ENCODE results near the gene MAD2L2.
A peak's percentile ranks its signal among the peaks of the same experiment; 100 is the strongest.

MAD2L2 gene

GRCh38 chr1:11681071-11681771 lies at the start of gene MAD2L2:
MAD2L2 (minus strand) TSS chr1:11681148; CDS start chr1:11680601, 547 bp downstream.
- Histone ChIP-seq H3K4me1 (ENCODE audit: control insufficient read depth in 5 of 5, insufficient read depth in 5 of 5, low read length in 5 of 5) (peaks cover 1 to 23% (median 20%) of the 10 kb centered on the region in 5 donors), H3K9me3 (ENCODE audit: control insufficient read depth in 5 of 5, low read length in 5 of 5) (no peaks in the 10 kb centered on the region), H3K27ac (ENCODE audit: low read depth, low read length) (peak within 1 kb of the TSS; percentile 46), H3K4me3 (ENCODE audit: low read depth in 1 of 5, low read length in 5 of 5) (peak within 1 kb of the TSS; percentile 79 to 89 (median 85)), H3K36me3 (ENCODE audit: control insufficient read depth in 5 of 5, insufficient read depth in 5 of 5, low read length in 5 of 5) (peaks cover 0 to 10% (median 3%) of the 10 kb centered on the region in 5 donors), H3K27me3 (ENCODE audit: control insufficient read depth in 5 of 5, insufficient read depth in 4 of 5, low read length in 5 of 5) (peaks cover 0 to 12% (median 0%) of the 10 kb centered on the region in 5 donors), H3K9ac (ENCODE audit: low read length in 5 of 5) (peak within 1 kb of the TSS in 4 of 5 donors; percentile 79 to 88 (median 84))

- no peaks in the 10 kb centered on the region for H3K36me3 ChIP-seq (ENCODE audit: control insufficient read depth in 5 of 5, insufficient read depth in 5 of 5, low read length in 5 of 5)
- H3K4me1 ChIP-seq (ENCODE audit: control insufficient read depth in 5 of 5, insufficient read depth in 5 of 5, low read length in 5 of 5) = peaks cover 10 to 44% (median 27%) of the 10 kb centered on the region in 5 donors
- no peaks in the 10 kb centered on the region for H3K27me3 ChIP-seq (ENCODE audit: control insufficient read depth in 5 of 5, insufficient read depth in 4 of 5, low read length in 5 of 5)
- H3K27ac ChIP-seq (ENCODE audit: low read depth, low read length) = peak overlapping the region; percentile 49
- H3K9ac ChIP-seq (ENCODE audit: low read length in 5 of 5) = peak overlapping the region in 1 of 5 donors; percentile 14
- no peaks in the 10 kb centered on the region for H3K9me3 ChIP-seq (ENCODE audit: control insufficient read depth in 5 of 5, low read length in 5 of 5)
- H3K4me3 ChIP-seq (ENCODE audit: low read depth in 1 of 5, low read length in 5 of 5) = peak overlapping the region in 2 of 5 donors; percentile 22 to 44
These were observed 49.5 kb upstream of the MAD2L2 start for GRCh38 chr1:11730429-11730891.

- H3K36me3 ChIP-seq (ENCODE audit: control insufficient read depth in 5 of 5, insufficient read depth in 5 of 5, low read length in 5 of 5) = no peaks in the 10 kb centered on the region
- H3K4me1 ChIP-seq (ENCODE audit: control insufficient read depth in 5 of 5, insufficient read depth in 5 of 5, low read length in 5 of 5) = peaks cover 8 to 40% (median 26%) of the 10 kb centered on the region in 5 donors
- no peaks in the 10 kb centered on the region for H3K9me3 ChIP-seq (ENCODE audit: control insufficient read depth in 5 of 5, low read length in 5 of 5)
- no peak overlapping the region for H3K27ac ChIP-seq (ENCODE audit: low read depth, low read length)
- no peaks in the 10 kb centered on the region for H3K27me3 ChIP-seq (ENCODE audit: control insufficient read depth in 5 of 5, insufficient read depth in 4 of 5, low read length in 5 of 5)
- H3K4me3 ChIP-seq (ENCODE audit: low read depth in 1 of 5, low read length in 5 of 5) = peak overlapping the region in 1 of 5 donors; percentile 22
- H3K9ac ChIP-seq (ENCODE audit: low read length in 5 of 5) = no peak overlapping the region
These were observed 48.8 kb upstream of the MAD2L2 start for GRCh38 chr1:11729498-11730428.

- H3K36me3 ChIP-seq (ENCODE audit: control insufficient read depth in 5 of 5, insufficient read depth in 5 of 5, low read length in 5 of 5) = no peaks in the 10 kb centered on the region
- H3K4me1 ChIP-seq (ENCODE audit: control insufficient read depth in 5 of 5, insufficient read depth in 5 of 5, low read length in 5 of 5) = peaks cover 8 to 40% (median 26%) of the 10 kb centered on the region in 5 donors
- H3K27me3 ChIP-seq (ENCODE audit: control insufficient read depth in 5 of 5, insufficient read depth in 4 of 5, low read length in 5 of 5) = peaks cover 0 to 2% (median 0%) of the 10 kb centered on the region in 5 donors
- no peak overlapping the region for H3K9ac ChIP-seq (ENCODE audit: low read length in 5 of 5)
- H3K4me3 ChIP-seq (ENCODE audit: low read depth in 1 of 5, low read length in 5 of 5) = no peak overlapping the region
- H3K9me3 ChIP-seq (ENCODE audit: control insufficient read depth in 5 of 5, low read length in 5 of 5) = no peaks in the 10 kb centered on the region
- H3K27ac ChIP-seq (ENCODE audit: low read depth, low read length) = no peak overlapping the region
These were observed 48.2 kb upstream of the MAD2L2 start for GRCh38 chr1:11729155-11729497.

GRCh38 chr1:11728126-11728806 lies 47.3 kb upstream of the MAD2L2 start:
- Histone ChIP-seq H3K27me3 (ENCODE audit: control insufficient read depth in 5 of 5, insufficient read depth in 4 of 5, low read length in 5 of 5) (peaks cover 0 to 2% (median 0%) of the 10 kb centered on the region in 5 donors), H3K36me3 (ENCODE audit: control insufficient read depth in 5 of 5, insufficient read depth in 5 of 5, low read length in 5 of 5) (no peaks in the 10 kb centered on the region), H3K9me3 (ENCODE audit: control insufficient read depth in 5 of 5, low read length in 5 of 5) (no peaks in the 10 kb centered on the region), H3K9ac (ENCODE audit: low read length in 5 of 5) (no peak overlapping the region), H3K4me3 (ENCODE audit: low read depth in 1 of 5, low read length in 5 of 5) (no peak overlapping the region), H3K27ac (ENCODE audit: low read depth, low read length) (no peak overlapping the region), H3K4me1 (ENCODE audit: control insufficient read depth in 5 of 5, insufficient read depth in 5 of 5, low read length in 5 of 5) (peaks cover 8 to 40% (median 26%) of the 10 kb centered on the region in 5 donors)

- H3K4me1 ChIP-seq (ENCODE audit: control insufficient read depth in 5 of 5, insufficient read depth in 5 of 5, low read length in 5 of 5) = peaks cover 8 to 36% (median 26%) of the 10 kb centered on the region in 5 donors
- H3K36me3 ChIP-seq (ENCODE audit: control insufficient read depth in 5 of 5, insufficient read depth in 5 of 5, low read length in 5 of 5) = no peaks in the 10 kb centered on the region
- H3K27me3 ChIP-seq (ENCODE audit: control insufficient read depth in 5 of 5, insufficient read depth in 4 of 5, low read length in 5 of 5) = peaks cover 0 to 2% (median 0%) of the 10 kb centered on the region in 5 donors
- H3K9me3 ChIP-seq (ENCODE audit: control insufficient read depth in 5 of 5, low read length in 5 of 5) = no peaks in the 10 kb centered on the region
- no peak overlapping the region for H3K27ac ChIP-seq (ENCODE audit: low read depth, low read length)
- H3K4me3 ChIP-seq (ENCODE audit: low read depth in 1 of 5, low read length in 5 of 5) = no peak overlapping the region
- no peak overlapping the region for H3K9ac ChIP-seq (ENCODE audit: low read length in 5 of 5)
These were observed 46.2 kb upstream of the MAD2L2 start for GRCh38 chr1:11727119-11727518.

GRCh38 chr1:11725616-11726015 lies 44.7 kb upstream of the MAD2L2 start:
- Histone ChIP-seq H3K4me3 (ENCODE audit: low read depth in 1 of 5, low read length in 5 of 5) (no peak overlapping the region), H3K27ac (ENCODE audit: low read depth, low read length) (no peak overlapping the region), H3K36me3 (ENCODE audit: control insufficient read depth in 5 of 5, insufficient read depth in 5 of 5, low read length in 5 of 5) (no peaks in the 10 kb centered on the region), H3K27me3 (ENCODE audit: control insufficient read depth in 5 of 5, insufficient read depth in 4 of 5, low read length in 5 of 5) (peaks cover 0 to 2% (median 0%) of the 10 kb centered on the region in 5 donors), H3K9me3 (ENCODE audit: control insufficient read depth in 5 of 5, low read length in 5 of 5) (no peaks in the 10 kb centered on the region), H3K9ac (ENCODE audit: low read length in 5 of 5) (no peak overlapping the region), H3K4me1 (ENCODE audit: control insufficient read depth in 5 of 5, insufficient read depth in 5 of 5, low read length in 5 of 5) (peaks cover 8 to 21% (median 17%) of the 10 kb centered on the region in 5 donors)

- no peak overlapping the region for H3K27ac ChIP-seq (ENCODE audit: low read depth, low read length)
- H3K36me3 ChIP-seq (ENCODE audit: control insufficient read depth in 5 of 5, insufficient read depth in 5 of 5, low read length in 5 of 5) = no peaks in the 10 kb centered on the region
- no peak overlapping the region for H3K9ac ChIP-seq (ENCODE audit: low read length in 5 of 5)
- peaks cover 0 to 5% (median 0%) of the 10 kb centered on the region in 5 donors for H3K27me3 ChIP-seq (ENCODE audit: control insufficient read depth in 5 of 5, insufficient read depth in 4 of 5, low read length in 5 of 5)
- H3K9me3 ChIP-seq (ENCODE audit: control insufficient read depth in 5 of 5, low read length in 5 of 5) = no peaks in the 10 kb centered on the region
- H3K4me1 ChIP-seq (ENCODE audit: control insufficient read depth in 5 of 5, insufficient read depth in 5 of 5, low read length in 5 of 5) = peaks cover 0 to 12% (median 9%) of the 10 kb centered on the region in 5 donors
- no peak overlapping the region for H3K4me3 ChIP-seq (ENCODE audit: low read depth in 1 of 5, low read length in 5 of 5)
These were observed 41.6 kb upstream of the MAD2L2 start for GRCh38 chr1:11722538-11722937.

- Histone ChIP-seq H3K27ac (ENCODE audit: low read depth, low read length) (no peak overlapping the region), H3K9me3 (ENCODE audit: control insufficient read depth in 5 of 5, low read length in 5 of 5) (no peaks in the 10 kb centered on the region), H3K27me3 (ENCODE audit: control insufficient read depth in 5 of 5, insufficient read depth in 4 of 5, low read length in 5 of 5) (peaks cover 0 to 5% (median 0%) of the 10 kb centered on the region in 5 donors), H3K4me1 (ENCODE audit: control insufficient read depth in 5 of 5, insufficient read depth in 5 of 5, low read length in 5 of 5) (peaks cover 0 to 12% (median 9%) of the 10 kb centered on the region in 5 donors), H3K4me3 (ENCODE audit: low read depth in 1 of 5, low read length in 5 of 5) (no peak overlapping the region), H3K9ac (ENCODE audit: low read length in 5 of 5) (no peak overlapping the region), H3K36me3 (ENCODE audit: control insufficient read depth in 5 of 5, insufficient read depth in 5 of 5, low read length in 5 of 5) (no peaks in the 10 kb centered on the region)
These were observed 40.4 kb upstream of the MAD2L2 start for GRCh38 chr1:11721311-11721710.

Measured in subcutaneous abdominal adipose tissue (tissue), 5 donors.